ENCODE results near the gene MPRIP.

MPRIP gene

GRCh38 chr17:17213775-17214174, 171.5 kb downstream of the MPRIP start:
- TF ChIP-seq SIN3A (IDR thresholded peaks at IDR 0.05; ENCODE audit: borderline replicate concordance, insufficient read depth, low read length), result no peak
- TF ChIP-seq FOXP2 (optimal IDR thresholded peaks at IDR 0.05; ENCODE audit: borderline replicate concordance, extremely low read depth, extremely low read length, insufficient read depth), result no peak
- TF ChIP-seq POLR2AphosphoS5 (IDR thresholded peaks at IDR 0.05; ENCODE audit: low read depth, low read length), result no peak
- no peak for TF ChIP-seq TAF1 (IDR thresholded peaks at IDR 0.05; ENCODE audit: borderline replicate concordance, insufficient read depth, low read length)
- TF ChIP-seq REST (IDR thresholded peaks at IDR 0.05; ENCODE audit: insufficient read depth in 1 of 2, low read depth in 2 of 2, low read length in 2 of 2), result no peak

GRCh38 chr17:17214646-17215436, 172.6 kb downstream of the MPRIP start:
- no peak for TF ChIP-seq SIN3A (IDR thresholded peaks at IDR 0.05; ENCODE audit: borderline replicate concordance, insufficient read depth, low read length)
- TF ChIP-seq FOXP2 (optimal IDR thresholded peaks at IDR 0.05; ENCODE audit: borderline replicate concordance, extremely low read depth, extremely low read length, insufficient read depth), result no peak
- no peak for TF ChIP-seq REST (IDR thresholded peaks at IDR 0.05; ENCODE audit: insufficient read depth in 1 of 2, low read depth in 2 of 2, low read length in 2 of 2)
- no peak for TF ChIP-seq TAF1 (IDR thresholded peaks at IDR 0.05; ENCODE audit: borderline replicate concordance, insufficient read depth, low read length)
- no peak for TF ChIP-seq POLR2AphosphoS5 (IDR thresholded peaks at IDR 0.05; ENCODE audit: low read depth, low read length)

GRCh38 chr17:17215575-17215974, 173.3 kb downstream of the MPRIP start:
- no peak for TF ChIP-seq REST (IDR thresholded peaks at IDR 0.05; ENCODE audit: insufficient read depth in 1 of 2, low read depth in 2 of 2, low read length in 2 of 2)
- no peak for TF ChIP-seq POLR2AphosphoS5 (IDR thresholded peaks at IDR 0.05; ENCODE audit: low read depth, low read length)
- no peak for TF ChIP-seq FOXP2 (optimal IDR thresholded peaks at IDR 0.05; ENCODE audit: borderline replicate concordance, extremely low read depth, extremely low read length, insufficient read depth)
- no peak for TF ChIP-seq TAF1 (IDR thresholded peaks at IDR 0.05; ENCODE audit: borderline replicate concordance, insufficient read depth, low read length)
- TF ChIP-seq SIN3A (IDR thresholded peaks at IDR 0.05; ENCODE audit: borderline replicate concordance, insufficient read depth, low read length), result no peak

GRCh38 chr17:17216236-17216635, 174.0 kb downstream of the MPRIP start:
- TF ChIP-seq REST (IDR thresholded peaks at IDR 0.05; ENCODE audit: insufficient read depth in 1 of 2, low read depth in 2 of 2, low read length in 2 of 2) (no peak), SIN3A (IDR thresholded peaks at IDR 0.05; ENCODE audit: borderline replicate concordance, insufficient read depth, low read length) (no peak)

GRCh38 chr17:17216776-17217175, 174.5 kb downstream of the MPRIP start:
- TF ChIP-seq TAF1 (IDR thresholded peaks at IDR 0.05; ENCODE audit: borderline replicate concordance, insufficient read depth, low read length) (no peak), POLR2AphosphoS5 (IDR thresholded peaks at IDR 0.05; ENCODE audit: low read depth, low read length) (no peak), SIN3A (IDR thresholded peaks at IDR 0.05; ENCODE audit: borderline replicate concordance, insufficient read depth, low read length) (no peak), REST (IDR thresholded peaks at IDR 0.05; ENCODE audit: insufficient read depth in 1 of 2, low read depth in 2 of 2, low read length in 2 of 2) (no peak), FOXP2 (optimal IDR thresholded peaks at IDR 0.05; ENCODE audit: borderline replicate concordance, extremely low read depth, extremely low read length, insufficient read depth) (no peak)
